COLO829 (cell line): Measurements from ENCODE around the gene KRTAP1-3.
"Not testable (repeated sequence)": the region's sequence is repeated elsewhere in the genome, so short reads cannot be mapped to it uniquely, and the experiment has no call there.

ENCODE experiments used
- DNase-seq: peaks from one replicate; pipeline ENCODE4 v3.0.0; 2012; ENCODE audit warnings: low spot score

Gene KRTAP1-3, protein sequence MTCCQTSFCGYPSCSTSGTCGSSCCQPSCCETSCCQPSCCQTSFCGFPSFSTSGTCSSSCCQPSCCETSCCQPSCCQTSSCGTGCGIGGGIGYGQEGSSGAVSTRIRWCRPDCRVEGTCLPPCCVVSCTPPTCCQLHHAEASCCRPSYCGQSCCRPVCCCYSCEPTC

DNA sequence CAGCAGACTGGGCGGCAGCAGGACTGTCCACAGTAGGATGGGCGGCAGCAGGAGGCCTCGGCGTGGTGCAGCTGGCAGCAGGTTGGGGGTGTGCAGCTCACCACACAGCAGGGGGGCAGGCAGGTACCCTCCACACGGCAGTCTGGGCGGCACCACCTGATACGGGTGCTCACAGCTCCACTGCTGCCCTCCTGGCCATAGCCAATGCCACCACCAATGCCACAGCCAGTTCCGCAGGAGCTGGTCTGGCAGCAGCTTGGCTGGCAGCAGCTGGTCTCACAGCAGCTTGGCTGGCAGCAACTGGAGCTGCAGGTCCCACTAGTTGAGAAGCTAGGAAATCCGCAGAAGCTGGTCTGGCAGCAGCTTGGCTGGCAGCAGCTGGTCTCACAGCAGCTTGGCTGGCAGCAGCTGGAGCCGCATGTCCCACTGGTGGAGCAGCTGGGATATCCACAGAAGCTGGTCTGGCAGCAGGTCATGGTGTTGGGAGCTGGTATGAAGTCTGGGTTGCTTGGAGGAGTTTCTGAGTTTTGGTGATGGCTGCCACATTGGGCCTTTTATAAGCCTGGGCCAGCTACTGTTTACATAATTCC is at the start of gene KRTAP1-3:
Gene KRTAP1-3 (minus strand): TSS at position 529 of the 590 bp plus-strand sequence. CDS start 53 bp downstream, at position 476.
- DNase-seq: not testable (repeated sequence)

DNA sequence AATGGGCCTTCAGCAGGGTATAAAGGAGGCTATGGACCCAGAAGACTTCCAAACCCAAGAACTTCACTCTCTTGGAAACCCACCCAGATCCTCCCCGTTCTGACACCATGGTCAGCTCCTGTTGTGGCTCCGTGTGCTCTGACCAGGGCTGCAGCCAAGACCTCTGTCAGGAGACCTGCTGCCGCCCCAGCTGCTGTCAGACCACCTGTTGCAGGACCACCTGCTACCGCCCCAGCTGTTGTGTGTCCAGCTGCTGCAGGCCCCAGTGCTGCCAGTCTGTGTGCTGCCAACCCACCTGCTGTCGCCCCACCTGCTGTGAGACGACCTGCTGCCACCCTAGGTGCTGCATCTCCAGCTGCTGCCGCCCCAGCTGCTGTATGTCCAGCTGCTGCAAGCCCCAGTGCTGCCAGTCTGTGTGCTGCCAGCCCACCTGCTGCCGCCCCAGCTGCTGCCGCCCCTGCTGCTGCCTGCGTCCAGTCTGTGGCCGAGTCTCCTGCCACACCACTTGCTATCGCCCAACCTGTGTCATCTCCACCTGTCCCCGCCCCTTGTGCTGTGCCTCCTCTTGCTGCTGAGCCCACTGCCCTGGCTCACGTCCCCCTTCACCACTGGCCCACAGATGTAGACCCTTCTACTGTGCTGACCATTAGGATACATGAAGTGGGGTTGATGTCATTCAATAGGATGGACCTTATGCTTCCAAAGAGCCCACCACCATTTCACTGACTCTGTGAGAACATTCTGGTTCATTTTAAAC is 49.6 kb upstream of the KRTAP1-3 start, which contains the start of gene KRTAP4-7:
Gene KRTAP4-7 (plus strand): TSS at position 51 of the 757 bp plus-strand sequence. CDS start 57 bp downstream, at position 108.
- DNase-seq: not testable (repeated sequence)

DNA sequence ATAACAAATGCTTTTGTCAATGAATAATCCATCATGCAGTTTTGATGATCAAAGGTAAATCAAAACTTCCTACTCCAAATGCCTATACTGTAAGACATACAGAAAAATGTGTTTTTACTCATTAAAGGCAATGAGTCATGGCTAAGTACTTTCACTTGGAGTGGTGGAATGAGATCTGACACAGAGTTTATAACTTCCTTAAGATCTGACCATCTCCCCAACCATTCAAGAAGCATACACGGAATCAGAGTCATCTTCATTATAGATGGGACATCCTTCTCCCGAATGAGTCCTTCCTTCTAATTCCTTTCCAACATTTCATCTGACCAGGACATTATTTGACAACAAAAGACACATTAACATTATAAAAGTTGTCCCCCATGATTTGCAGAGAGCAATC is 48.8 kb upstream of the KRTAP1-3 start:
- DNase-seq: not testable (repeated sequence)

DNA sequence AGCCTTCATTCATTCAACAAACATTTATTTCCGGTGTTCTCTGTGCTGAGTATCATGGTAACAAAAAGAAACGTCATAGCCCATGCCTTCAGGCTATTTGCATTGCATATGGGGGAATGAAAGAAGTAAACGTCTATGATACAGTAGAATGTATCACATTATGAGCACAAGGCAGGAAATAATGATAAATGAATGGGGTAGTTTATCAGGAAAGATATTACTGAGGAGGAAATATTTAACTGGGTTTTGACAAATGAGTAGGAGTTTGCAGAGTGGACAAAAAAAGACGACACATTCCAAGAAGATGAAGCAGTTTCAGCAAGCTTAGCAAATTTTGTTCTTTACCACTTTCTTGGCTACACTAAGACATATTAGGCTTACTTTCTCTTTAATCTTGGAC is 48.0 kb upstream of the KRTAP1-3 start:
- DNase-seq: peak; percentile 91

DNA sequence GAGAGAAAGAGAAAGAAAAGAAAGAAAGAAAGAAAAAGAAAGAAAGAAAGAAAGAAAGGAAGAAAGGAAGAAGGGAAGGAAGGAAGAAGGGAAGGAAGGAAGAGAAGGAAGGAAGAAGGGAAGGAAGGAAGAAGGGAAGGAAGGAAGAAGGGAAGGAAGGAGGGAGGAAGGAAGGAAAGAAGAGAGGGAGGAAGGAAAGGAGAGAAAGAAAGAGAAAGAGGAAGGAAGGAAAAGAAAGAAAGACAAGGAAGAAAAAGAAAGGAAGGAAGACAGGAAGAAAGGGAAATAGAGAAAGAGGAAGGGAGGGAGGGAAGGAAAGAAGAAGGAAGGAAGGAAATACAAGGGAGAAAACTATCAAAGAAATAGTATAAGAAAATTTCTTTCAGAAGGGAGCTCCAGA is 42.1 kb upstream of the KRTAP1-3 start:
- no peak for DNase-seq

DNA sequence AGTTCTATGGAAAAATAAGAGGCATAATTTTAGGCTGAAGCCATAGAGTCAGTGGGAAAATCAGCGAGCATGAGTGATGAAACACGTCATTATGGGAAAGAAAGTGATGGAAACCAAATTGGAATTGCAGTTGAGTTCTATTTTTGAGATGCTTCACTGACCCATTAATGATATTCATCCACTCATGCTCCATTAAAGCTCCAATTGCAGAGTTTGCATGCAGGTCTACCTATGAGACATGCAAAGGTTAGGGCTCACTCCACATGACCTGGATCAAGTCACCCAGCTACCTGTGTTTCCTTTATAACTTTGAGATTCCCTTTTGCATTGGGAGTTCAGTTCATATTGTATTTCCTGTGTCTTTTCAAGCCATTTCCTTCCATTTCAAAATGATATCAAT is 39.0 kb upstream of the KRTAP1-3 start:
- DNase-seq: no peak

DNA sequence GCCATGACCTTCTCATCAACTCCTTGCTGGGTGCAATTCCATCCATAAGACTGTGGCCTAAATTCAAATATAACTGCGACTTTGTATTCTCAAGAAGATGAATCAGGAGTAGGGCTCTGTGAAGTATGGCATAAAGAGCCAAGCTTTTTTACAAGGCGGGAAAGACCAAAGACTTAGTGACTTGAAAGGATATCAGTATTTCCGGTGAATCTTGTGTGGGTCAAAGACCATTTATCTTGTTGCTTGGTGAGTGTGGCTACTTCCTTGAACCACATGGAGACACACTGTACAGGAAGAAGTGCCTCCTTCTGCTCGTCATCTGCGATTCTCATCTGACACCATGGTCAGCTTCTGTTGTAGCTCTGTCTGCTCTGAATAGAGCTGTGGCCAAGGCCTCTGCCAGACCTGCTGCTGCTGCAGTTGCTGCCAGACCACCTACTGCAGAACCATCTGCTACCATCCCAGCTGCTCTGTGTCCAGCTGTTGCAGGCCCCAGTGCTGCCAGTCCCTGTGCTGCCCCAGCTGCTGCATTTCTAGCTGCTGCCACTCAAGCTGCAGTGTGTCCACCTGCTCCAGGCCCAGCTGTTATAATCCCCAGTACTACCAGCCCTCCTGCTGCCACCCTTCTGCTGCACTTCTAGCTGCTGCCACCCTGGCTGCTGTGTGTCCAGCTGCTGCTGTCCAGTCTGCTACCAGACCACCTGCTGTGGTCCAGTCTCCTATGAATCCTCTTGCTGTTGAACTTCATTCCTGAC is 37.1 kb upstream of the KRTAP1-3 start:
- no peak for DNase-seq

DNA sequence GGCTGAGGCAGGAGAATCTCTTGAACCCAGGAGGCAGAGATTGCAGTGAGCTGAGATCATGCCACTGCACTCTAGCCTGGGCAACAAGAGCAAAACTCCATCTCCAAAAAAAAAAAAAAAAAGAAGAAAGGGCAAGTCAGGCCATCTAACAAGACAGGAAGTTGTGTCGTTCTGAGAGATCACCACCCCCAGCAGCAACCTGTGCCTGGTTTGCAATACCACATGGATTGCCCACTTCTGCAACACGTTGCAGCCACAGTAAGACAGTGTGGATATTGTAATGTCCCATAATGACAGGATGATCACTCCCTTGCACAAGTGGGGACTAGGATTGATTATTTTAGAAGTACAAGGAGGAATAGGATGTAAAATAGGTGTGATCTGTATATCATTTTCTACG is 34.4 kb upstream of the KRTAP1-3 start:
- no peak for DNase-seq

DNA sequence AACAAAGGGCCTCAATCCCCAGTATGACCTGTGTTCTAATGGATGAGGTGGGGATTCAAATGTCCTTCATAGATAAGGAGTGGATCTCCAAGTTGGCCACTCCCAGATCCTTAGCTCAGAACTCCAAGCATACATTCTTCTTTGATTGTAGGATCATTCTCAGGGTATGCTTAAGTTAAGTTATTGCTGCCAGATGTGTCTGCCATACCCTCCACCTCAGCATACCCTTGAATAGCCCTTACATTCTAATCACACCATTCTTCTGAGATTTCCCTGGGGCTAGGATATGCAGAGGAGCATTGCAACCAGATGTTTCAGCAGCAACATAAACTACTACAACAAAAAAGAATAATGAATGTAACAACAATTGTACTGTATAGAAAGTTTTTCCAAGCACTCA is 32.6 kb upstream of the KRTAP1-3 start:
- DNase-seq: no peak

DNA sequence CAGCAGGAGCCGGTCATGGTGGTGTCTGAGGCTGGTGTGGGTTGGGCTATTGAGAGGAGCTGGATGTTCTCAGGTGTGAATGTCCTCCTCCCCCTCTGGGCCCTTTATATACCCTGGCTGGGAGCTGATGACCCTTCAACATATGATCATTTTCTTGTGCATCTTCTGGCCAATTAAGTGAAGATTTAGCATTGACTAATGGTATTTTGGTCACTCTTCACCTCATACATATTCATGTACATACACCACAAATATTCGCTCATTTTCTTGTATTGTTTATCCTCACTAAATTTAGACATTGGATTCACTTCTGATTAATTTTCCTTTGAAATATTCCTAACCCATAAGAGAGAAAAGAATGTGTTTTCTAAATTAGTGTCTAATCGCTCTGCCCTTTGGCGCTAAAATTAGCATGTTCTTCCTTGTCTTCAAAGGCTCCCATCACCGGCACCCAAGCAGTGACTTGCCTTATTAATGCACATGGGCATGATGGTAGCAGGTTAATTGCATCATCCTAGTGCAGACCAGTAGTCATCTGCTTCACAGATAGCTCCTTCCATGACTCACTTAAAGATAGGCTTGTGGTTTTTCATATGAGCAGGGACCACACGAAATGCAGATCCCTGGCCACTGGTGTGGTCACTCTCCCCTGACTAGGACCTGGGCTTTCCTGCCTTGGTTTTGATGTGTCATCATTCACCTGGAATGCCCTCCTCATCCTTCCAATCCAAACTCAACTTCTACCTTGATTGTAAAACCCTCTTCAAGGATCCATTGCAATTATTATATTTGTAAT is 31.4 kb upstream of the KRTAP1-3 start, which contains the start of gene KRTAP2-4:
Gene KRTAP2-4 (minus strand): TSS at position 51 of the 796 bp plus-strand sequence. CDS start 34 bp downstream, at position 17.
- DNase-seq: no peak

DNA sequence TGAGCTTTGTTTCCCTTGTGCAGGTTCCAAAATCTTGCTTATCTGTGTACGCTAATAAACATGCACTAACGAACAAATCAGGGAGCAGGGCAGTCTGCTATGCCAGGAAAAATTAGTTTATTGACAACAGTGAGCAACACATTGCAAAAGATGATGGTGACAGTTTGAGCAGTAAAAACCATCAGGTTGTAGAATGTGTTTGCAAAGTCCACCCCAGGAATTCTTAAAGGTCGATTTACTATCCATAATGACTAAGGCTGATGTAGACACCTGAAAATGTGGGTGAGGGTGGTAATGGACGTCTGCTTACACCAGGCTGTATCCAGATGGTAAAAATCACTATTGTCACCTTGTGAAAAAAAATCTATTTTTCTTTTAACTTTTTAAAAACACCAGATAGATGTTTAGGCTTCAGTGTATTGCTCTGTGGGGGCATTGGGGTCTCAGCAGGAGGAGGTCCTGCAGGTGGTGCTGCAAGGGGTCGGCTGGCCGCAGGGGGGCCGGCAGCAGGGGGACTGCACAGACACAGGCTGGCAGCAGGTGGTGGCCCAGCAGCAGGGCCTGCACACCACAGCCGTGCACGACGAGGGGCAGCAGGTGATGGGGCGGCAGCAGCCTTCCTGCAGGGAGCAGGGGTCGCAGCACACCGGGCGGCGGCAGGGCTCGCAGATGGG is 30.5 kb upstream of the KRTAP1-3 start:
- DNase-seq: not testable (repeated sequence)

DNA sequence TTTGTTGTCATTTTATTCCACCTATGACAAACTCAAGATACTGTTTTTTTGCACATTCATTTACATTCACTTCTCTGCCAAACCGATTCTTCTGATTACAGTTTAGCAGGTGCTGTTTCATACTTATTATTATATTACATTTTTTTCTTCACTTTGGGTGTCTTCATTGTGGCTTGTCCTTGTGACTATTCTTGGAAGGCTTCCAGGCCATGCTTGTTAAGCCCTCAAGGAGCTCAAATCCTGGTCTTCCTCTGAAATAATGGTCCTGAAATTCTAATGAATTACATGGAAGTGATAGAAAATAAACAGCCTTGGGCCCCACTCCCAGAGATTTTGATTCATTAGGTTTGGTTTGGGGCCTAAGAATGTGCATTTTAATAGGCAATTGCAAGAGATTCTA is 29.6 kb upstream of the KRTAP1-3 start:
- no peak for DNase-seq

DNA sequence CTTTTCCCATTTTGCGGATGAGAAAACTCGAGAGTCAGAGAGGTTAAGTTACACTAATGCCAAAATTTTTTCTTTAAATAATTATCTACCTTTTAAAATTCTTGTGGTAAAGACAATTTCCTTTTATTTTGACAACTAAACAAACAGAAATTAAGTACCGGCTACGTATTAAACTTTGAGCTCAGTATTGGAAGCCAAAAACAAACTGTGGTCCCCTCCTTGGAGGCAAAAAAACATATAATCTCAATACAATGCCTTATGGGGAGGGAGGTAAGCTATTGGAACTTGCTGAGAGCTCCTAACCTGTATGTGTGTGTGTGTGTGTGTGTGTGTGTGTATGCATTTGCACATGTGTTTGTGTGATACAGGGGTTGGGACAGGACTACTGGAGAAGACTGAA is 28.8 kb upstream of the KRTAP1-3 start:
- DNase-seq: no peak

DNA sequence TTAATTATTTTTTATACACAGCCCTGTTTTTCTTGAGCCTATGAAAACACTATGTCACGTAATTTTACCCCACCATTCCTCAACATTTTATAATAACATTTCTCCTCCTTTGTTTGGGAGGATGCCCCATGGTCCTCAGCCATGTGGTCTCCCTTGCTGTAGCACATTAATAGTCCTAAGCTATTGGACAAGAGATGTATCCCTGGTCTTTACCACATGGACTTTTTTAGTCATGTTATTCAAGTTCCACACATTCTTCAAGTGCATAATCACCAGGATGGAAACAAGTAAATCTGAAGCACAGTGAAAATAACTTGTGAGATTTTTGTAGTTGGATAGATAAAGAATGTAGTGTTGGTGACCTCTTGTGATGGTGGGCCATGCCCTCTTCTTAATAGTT is 27.3 kb upstream of the KRTAP1-3 start:
- DNase-seq: peak; percentile 20

DNA sequence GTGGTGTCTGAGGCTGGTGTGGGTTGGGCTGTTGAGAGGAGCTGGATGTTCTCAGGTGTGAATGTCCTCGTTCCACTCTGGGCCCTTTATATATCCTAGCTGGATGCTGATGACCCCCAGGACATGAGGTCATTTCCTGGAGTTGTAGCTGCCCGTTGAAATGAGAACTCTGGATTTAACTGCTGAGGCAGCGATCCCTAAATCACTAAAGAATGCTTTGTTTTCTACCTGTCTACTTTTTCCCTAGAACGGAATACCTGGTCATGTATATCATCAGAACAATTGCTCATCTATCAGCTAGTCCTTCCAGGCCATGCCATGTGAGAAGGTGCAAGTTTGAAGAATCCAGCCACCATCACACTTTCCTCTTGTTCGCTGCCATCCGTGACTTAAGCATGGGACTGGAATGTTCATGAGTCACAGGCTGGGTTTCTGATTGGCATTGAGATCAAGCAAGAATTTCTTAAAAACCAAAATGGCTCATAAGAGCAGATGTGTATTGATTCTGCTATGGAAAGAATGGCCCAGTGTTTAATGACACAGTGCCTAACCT is 25.5 kb upstream of the KRTAP1-3 start, which contains the start of gene KRTAP2-3:
Gene KRTAP2-3 (minus strand): TSS at position 63 of the 553 bp plus-strand sequence. CDS start 64 bp downstream, outside the sequence.
- peak; percentile 89 for DNase-seq

DNA sequence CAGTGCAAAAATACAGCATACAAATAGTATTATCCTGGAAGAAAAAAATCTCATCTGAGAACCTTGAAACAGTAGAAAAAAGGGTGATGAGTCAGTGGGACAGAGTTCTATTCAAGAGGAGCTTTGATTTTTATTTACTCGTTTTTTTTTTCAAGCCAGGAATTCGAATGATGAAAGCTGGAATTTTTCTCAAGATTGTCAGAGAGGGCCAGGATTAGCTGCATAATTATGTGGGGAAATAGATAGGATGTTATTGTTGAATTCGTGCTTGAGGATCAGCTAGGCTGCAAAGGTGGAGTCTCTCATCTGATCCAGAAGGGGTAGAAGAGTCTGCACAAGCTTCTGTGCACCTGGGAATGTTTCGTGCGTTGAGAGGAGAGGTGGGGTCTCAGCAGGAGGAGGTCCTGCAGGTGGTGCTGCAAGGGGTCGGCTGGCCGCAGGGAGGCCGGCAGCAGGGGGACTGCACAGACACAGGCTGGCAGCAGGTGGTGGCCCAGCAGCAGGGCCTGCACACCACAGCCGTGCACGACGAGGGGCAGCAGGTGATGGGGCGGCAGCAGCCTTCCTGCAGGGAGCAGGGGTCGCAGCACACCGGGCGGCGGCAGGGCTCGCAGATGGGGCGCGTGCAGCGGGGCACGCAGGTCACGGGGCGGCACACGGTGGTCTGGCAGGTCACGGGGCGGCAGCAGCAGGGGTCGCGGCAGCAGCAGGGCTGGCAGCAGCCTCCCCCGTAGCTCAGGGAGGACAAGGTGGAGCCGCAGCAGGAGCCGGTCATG is 24.8 kb upstream of the KRTAP1-3 start:
- peak; percentile 82 for DNase-seq

DNA sequence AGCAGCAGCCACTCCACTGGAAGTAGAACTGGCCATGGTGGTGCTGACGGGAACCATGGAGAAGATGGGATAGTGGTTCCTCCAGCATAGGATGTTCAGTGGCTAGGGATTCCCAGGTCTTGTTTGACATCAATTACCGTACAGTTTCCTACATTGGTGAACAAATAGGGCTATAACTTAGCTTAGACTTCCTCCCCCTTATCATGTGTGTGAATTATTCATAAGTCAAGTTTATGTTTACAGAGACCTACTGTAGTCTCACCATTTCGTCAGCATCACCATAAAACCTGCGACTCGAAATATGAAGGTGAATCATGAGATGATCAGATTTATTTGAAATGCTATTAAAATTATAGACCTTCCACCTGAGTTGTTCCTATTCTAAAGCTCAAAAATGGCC is 24.1 kb upstream of the KRTAP1-3 start:
- no peak for DNase-seq

DNA sequence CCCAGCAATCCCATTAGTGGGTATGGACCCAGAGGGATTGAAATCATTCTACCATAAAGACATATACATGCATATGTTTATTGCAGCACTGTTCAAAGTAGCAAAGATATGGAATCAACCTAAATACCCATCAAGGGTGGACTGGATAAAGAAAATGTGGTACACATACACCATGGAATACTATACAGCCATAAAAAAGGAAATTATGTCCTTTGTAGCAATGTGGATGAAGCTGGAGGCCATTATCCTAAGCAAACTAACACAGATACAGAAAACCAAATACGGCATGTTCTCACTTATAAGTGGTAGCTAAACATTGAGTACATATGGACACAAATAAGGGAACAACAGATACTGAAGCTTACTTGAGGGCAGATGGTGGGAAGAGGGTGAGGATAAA is 22.9 kb upstream of the KRTAP1-3 start:
- no peak for DNase-seq

DNA sequence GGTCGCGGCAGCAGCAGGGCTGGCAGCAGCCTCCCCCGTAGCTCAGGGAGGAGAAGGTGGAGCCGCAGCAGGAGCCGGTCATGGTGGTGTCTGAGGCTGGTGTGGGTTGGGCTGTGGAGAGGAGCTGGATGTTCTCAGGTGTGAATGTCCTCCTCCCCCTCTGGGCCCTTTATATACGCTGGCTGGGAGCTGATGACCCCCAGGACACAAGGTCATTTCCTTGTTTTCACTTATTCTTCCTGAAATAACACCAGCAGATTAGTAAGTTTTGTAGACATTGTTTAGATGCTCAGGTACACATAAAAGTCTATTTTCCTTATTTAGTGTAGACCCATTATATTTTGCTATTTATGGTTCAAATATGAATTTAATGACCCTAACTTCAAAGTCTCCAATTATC is 20.5 kb upstream of the KRTAP1-3 start, which contains the start of gene KRTAP2-2:
Gene KRTAP2-2 (minus strand): TSS at position 101 of the 400 bp plus-strand sequence. CDS start 19 bp downstream, at position 82.
- not testable (repeated sequence) for DNase-seq
